Esophagus (tissue), 2 donors: Measurements from ENCODE around the gene ZDHHC1. TPM values are rescaled to one million over a fixed set of nuclear protein-coding genes. Genes with fewer than 3 reads are reported as not detected.
"Not testable (repeated sequence)": the region's sequence is repeated elsewhere in the genome, so short reads cannot be mapped to it uniquely, and the experiment has no call there.

Source experiments
- H3K27ac ChIP-seq, 2 donors: one replicate each; pipeline ENCODE4 v1.5.1; 2013; ENCODE audit warnings: low read depth in 2 of 2, mild to moderate bottlenecking in 2 of 2, inconsistent platforms in 1 of 2, low read length in 1 of 2, moderate library complexity in 1 of 2
- H3K27me3 ChIP-seq, 2 donors: one replicate each; pipeline ENCODE4 v1.6.1; 2013; ENCODE audit warnings: low read length in 2 of 2, control low read depth in 1 of 2, mild to moderate bottlenecking in 1 of 2; ENCODE audit not compliant: insufficient read depth in 2 of 2, control insufficient read depth in 1 of 2
- H3K36me3 ChIP-seq, 2 donors: one replicate each; pipeline ENCODE4 v1.6.1; 2013; ENCODE audit warnings: low read length in 1 of 2; ENCODE audit not compliant: control insufficient read depth in 2 of 2, insufficient read depth in 2 of 2
- H3K4me1 ChIP-seq, 2 donors: one replicate each; pipeline ENCODE4 v1.6.1; 2013; ENCODE audit warnings: low read length in 1 of 2; ENCODE audit not compliant: control insufficient read depth in 2 of 2, insufficient read depth in 2 of 2
- H3K4me3 ChIP-seq, 2 donors: one replicate each; pipeline ENCODE4 v1.5.1; 2013; ENCODE audit warnings: low read length in 2 of 2, mild to moderate bottlenecking in 2 of 2, low read depth in 1 of 2, moderate library complexity in 1 of 2
- H3K9me3 ChIP-seq, 2 donors: one replicate each; pipeline ENCODE4 v1.6.1; 2013; ENCODE audit warnings: mild to moderate bottlenecking in 2 of 2, low read depth in 1 of 2, low read length in 1 of 2, moderate library complexity in 1 of 2; ENCODE audit not compliant: control insufficient read depth in 2 of 2, insufficient read depth in 1 of 2
- WGBS, 2 donors: extraction: QIAGEN DNeasy Blood & Tissue Kit; methylation state at CpG; one replicate each; pipeline ENCODE4 v1.1.7; 2013; 5-methylcytosine and 5-hydroxymethylcytosine counted together
- polyA plus RNA-seq, 2 donors: library from polyadenylated mRNA; stranded (reverse); fragments of 200-250 nt; gene quantifications; one replicate each; pipeline ENCODE4 v1.2.3, GENCODE V29; 2013
- donor health status: healthy with polysubstance abuse.
- donor health status: Bipolar disorder and iron deficiency.

The ZDHHC1 gene
- polyA plus RNA-seq, 2 donors: 3.3 to 4.7 TPM

- not testable (repeated sequence) for H3K36me3 ChIP-seq, H3K4me1 ChIP-seq, H3K27ac ChIP-seq, H3K9me3 ChIP-seq, H3K27me3 ChIP-seq
- WGBS, 2 donors: 87 to 89% methylated on average over 19 of the region's 19 CpGs
- H3K4me3 ChIP-seq: peak overlapping the region in 1 of 2 donors; percentile 57
These were observed 856 bp downstream of the ZDHHC1 start for GRCh38 chr16:67415421-67415820.

- 58 to 65% methylated on average over 6 of the region's 6 CpGs for WGBS, 2 donors
- Histone ChIP-seq H3K4me3 (no peak overlapping the region), H3K36me3 (no peaks in the 10 kb centered on the region), H3K27me3 (no peaks in the 10 kb centered on the region), H3K4me1 (peaks cover 0 to 9% of the 10 kb centered on the region in 2 donors), H3K27ac (peak overlapping the region in 1 of 2 donors; percentile 14), H3K9me3 (no peaks in the 10 kb centered on the region)
These were observed 2.0 kb downstream of the ZDHHC1 start for GRCh38 chr16:67413978-67414911.

- no peak overlapping the region for H3K27ac ChIP-seq
These were observed 4.0 kb downstream of the ZDHHC1 start for GRCh38 chr16:67412294-67412693.

GRCh38 chr16:67411339-67411738 lies 4.9 kb downstream of the ZDHHC1 start:
- no peaks in the 10 kb centered on the region for H3K36me3 ChIP-seq
- H3K27me3 ChIP-seq: no peaks in the 10 kb centered on the region
- peaks cover 0 to 15% of the 10 kb centered on the region in 2 donors for H3K4me1 ChIP-seq
- no peaks in the 10 kb centered on the region for H3K9me3 ChIP-seq
- H3K27ac ChIP-seq: no peak overlapping the region
- no peak overlapping the region for H3K4me3 ChIP-seq
- 74 to 93% methylated on average over 3 of the region's 3 CpGs for WGBS, 2 donors

More at GRCh38 chr16:67412294-67412693, 4.0 kb downstream of the ZDHHC1 start:
- H3K36me3 ChIP-seq: no peaks in the 10 kb centered on the region
- no peaks in the 10 kb centered on the region for H3K9me3 ChIP-seq
- WGBS, 2 donors: 45 to 50% methylated on average over 2 of the region's 2 CpGs
- H3K4me3 ChIP-seq: no peak overlapping the region
- H3K27me3 ChIP-seq: no peaks in the 10 kb centered on the region
- H3K4me1 ChIP-seq: peaks cover 0 to 9% of the 10 kb centered on the region in 2 donors

GRCh38 chr16:67409631-67410030 lies 6.6 kb downstream of the ZDHHC1 start:
- Histone ChIP-seq H3K36me3 (no peaks in the 10 kb centered on the region), H3K27ac (no peak overlapping the region), H3K9me3 (no peaks in the 10 kb centered on the region), H3K4me3 (no peak overlapping the region), H3K27me3 (no peaks in the 10 kb centered on the region), H3K4me1 (peaks cover 4 to 19% of the 10 kb centered on the region in 2 donors)
- WGBS, 2 donors: 60 to 71% methylated on average over 9 of the region's 9 CpGs

- no peaks in the 10 kb centered on the region for H3K9me3 ChIP-seq
- 81 to 83% methylated on average over 6 of the region's 6 CpGs for WGBS, 2 donors
- H3K36me3 ChIP-seq: no peaks in the 10 kb centered on the region
- H3K4me1 ChIP-seq: peaks cover 4 to 29% of the 10 kb centered on the region in 2 donors
- no peak overlapping the region for H3K4me3 ChIP-seq
- no peak overlapping the region for H3K27ac ChIP-seq
- H3K27me3 ChIP-seq: no peaks in the 10 kb centered on the region
These were observed 8.4 kb downstream of the ZDHHC1 start for GRCh38 chr16:67407788-67408452.

GRCh38 chr16:67407176-67407787 lies 9.0 kb downstream of the ZDHHC1 start:
- H3K27me3 ChIP-seq: no peaks in the 10 kb centered on the region
- H3K9me3 ChIP-seq: no peaks in the 10 kb centered on the region
- H3K27ac ChIP-seq: peak overlapping the region; percentile 52 to 69
- no peaks in the 10 kb centered on the region for H3K36me3 ChIP-seq
- 84 to 87% methylated on average over 7 of the region's 7 CpGs for WGBS, 2 donors
- no peak overlapping the region for H3K4me3 ChIP-seq
- peaks cover 4 to 30% of the 10 kb centered on the region in 2 donors for H3K4me1 ChIP-seq

GRCh38 chr16:67406111-67406971 lies 9.9 kb downstream of the ZDHHC1 start:
- WGBS, 2 donors: 60 to 75% methylated on average over 18 of the region's 18 CpGs
- Histone ChIP-seq H3K9me3 (no peaks in the 10 kb centered on the region), H3K4me1 (peaks cover 4 to 34% of the 10 kb centered on the region in 2 donors), H3K4me3 (no peak overlapping the region), H3K27ac (peak overlapping the region; percentile 52 to 75), H3K27me3 (no peaks in the 10 kb centered on the region), H3K36me3 (no peaks in the 10 kb centered on the region)

- no peaks in the 10 kb centered on the region for H3K27me3 ChIP-seq
- H3K4me3 ChIP-seq: no peak overlapping the region
- no peaks in the 10 kb centered on the region for H3K36me3 ChIP-seq
- peaks cover 4 to 34% of the 10 kb centered on the region in 2 donors for H3K4me1 ChIP-seq
- no peaks in the 10 kb centered on the region for H3K9me3 ChIP-seq
- WGBS, 2 donors: 68 to 78% methylated on average over 8 of the region's 8 CpGs
- peak overlapping the region; percentile 91 to 92 for H3K27ac ChIP-seq
These were observed 10.9 kb downstream of the ZDHHC1 start for GRCh38 chr16:67405336-67405735.
